Stimulated activated memory B cell treated with anti-CD40 and anti-IgM and Interleukin-4, amounts not matched to agents 10 μg/mL and 1 μg/mL and 100 μg/mL, for 72 hours (primary cell): ENCODE results near the gene PHPT1.
"Not testable (repeated sequence)": the region's sequence is repeated elsewhere in the genome, so short reads cannot be mapped to it uniquely, and the experiment has no call there.

Experiments used
- ATAC-seq: fragments of 150-1000 bp; cut with Tn5 transposase; 2 replicates; pipeline ENCODE4 v1.10.0; 2021
- H3K27ac Mint-ChIP-seq: one replicate; pipeline ENCODE4 v1.8.0; 2022; ENCODE audit warnings: mild to moderate bottlenecking, mixed read lengths
- H3K27me3 Mint-ChIP-seq: one replicate; pipeline ENCODE4 v1.8.0; 2022; ENCODE audit warnings: mixed read lengths
- H3K36me3 Mint-ChIP-seq: one replicate; pipeline ENCODE4 v1.8.0; 2022; ENCODE audit warnings: mixed read lengths
- H3K4me1 Mint-ChIP-seq: one replicate; pipeline ENCODE4 v1.8.0; 2022; ENCODE audit warnings: mixed read lengths
- H3K4me3 Mint-ChIP-seq: one replicate; pipeline ENCODE4 v1.8.0; 2022; ENCODE audit warnings: mild to moderate bottlenecking, moderate library complexity, mixed read lengths
- H3K9me3 Mint-ChIP-seq: one replicate; pipeline ENCODE4 v1.8.0; 2022; ENCODE audit warnings: mixed read lengths

PHPT1 gene

DNA sequence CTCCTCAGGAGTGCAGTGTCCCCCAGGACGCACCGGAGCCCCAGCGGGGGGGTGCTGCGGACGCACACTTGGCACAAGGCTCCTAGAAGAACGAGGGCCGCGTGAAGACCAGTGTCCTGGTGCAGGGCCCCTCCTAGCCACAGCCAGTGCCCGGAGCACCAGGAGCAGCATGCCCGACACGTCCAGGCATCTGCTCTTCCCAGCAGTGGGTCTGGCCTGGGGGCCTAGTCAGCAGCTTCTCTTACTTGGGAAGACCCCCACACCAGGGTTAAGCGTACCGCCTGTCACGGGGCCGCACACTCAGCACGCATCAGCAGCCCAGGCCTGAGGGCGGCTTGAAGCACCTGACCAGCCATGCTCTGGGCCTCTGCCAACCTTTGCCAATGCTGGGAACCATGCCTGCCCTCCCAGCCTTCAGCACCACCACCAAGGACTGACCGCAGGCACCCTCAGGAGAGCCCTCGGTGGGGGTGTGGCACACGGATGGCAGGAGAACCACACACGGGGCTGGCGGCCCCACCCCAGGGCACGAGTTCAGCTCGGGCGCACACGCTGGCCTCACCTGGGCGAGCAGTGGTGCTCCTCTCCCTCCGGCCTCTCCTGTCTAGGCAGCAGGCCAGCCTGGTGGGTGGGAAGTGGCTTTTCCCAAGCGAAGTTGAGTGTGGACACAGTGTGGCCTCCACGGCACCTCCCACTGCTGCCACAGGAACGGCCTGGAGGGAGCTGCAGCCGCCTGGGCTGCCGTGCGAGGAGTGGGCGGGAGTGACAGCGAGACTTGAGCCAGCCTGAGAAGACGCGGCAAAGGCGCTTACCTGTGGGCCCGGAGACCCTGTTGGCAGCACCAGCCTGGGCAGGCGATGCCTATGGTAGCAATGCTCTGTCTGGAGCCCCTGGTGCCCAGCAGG lies 19.0 kb upstream of the PHPT1 start:
- no peaks in the 10 kb centered on the region for H3K4me1 Mint-ChIP-seq
- no peak overlapping the region for H3K27ac Mint-ChIP-seq
- no peaks in the 10 kb centered on the region for H3K9me3 Mint-ChIP-seq
- no peak overlapping the region for H3K4me3 Mint-ChIP-seq
- peaks cover 38% of the 10 kb centered on the region for H3K36me3 Mint-ChIP-seq
- no peak for ATAC-seq
- no peaks in the 10 kb centered on the region for H3K27me3 Mint-ChIP-seq

DNA sequence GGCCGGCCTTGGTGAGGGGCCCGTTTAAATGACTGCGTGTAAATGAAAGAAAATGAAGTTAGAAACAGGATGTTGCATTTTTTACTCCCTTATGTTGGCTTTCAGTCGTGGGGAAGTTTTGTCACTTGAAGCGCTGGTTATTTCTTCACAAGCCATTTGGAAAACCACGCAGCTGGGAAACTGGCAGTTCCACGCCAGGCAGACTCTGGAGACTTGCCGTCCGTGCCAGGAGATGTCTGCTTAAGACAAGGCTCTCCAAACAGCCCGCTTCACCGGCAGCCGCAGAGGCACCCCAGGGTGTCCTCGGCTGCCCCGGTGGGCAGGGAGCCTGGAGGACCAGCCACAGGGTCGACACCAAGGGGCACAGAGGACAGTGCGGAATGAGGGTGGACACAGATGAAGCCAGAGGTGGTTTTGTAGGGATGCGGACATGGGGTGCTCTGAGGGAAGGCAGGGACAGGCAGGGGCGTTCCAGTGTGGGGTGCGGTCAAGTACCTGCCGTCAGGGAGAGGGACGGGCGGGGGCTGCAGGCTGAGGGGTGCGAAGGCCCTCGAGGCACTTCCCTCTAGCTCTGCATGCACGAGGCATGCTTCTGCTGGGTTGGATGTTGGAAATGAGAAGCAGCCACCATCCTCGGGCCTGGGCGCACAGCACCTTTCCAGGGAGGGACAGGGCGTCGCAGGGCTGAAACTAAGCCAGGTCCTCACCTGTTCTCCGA lies 18.0 kb upstream of the PHPT1 start:
- Mint-ChIP-seq H3K4me1 (no peaks in the 10 kb centered on the region), H3K27me3 (no peaks in the 10 kb centered on the region), H3K36me3 (peaks cover 35% of the 10 kb centered on the region), H3K4me3 (no peak overlapping the region), H3K27ac (no peak overlapping the region), H3K9me3 (no peaks in the 10 kb centered on the region)
- no peak for ATAC-seq

DNA sequence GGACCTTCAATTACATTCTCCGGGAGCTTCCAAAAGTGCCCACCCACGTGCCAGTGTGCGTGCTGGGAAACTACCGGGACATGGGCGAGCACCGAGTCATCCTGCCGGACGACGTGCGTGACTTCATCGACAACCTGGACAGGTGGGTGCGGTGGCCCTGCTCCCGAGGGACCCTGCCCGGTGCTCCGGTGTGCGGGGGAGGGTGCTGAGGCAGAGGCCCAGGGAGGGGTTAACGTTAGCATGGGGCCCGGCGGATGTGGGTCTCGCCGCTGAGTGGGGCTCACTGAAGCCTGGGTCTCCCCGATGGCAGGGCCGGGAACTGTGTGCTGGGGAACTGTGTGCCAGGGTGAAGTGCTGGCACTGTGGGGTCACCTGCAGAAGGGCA lies 17.5 kb upstream of the PHPT1 start:
- Mint-ChIP-seq H3K36me3 (peaks cover 32% of the 10 kb centered on the region), H3K27me3 (no peaks in the 10 kb centered on the region), H3K9me3 (no peaks in the 10 kb centered on the region), H3K4me1 (no peaks in the 10 kb centered on the region), H3K4me3 (no peak overlapping the region), H3K27ac (no peak overlapping the region)
- no peak for ATAC-seq

DNA sequence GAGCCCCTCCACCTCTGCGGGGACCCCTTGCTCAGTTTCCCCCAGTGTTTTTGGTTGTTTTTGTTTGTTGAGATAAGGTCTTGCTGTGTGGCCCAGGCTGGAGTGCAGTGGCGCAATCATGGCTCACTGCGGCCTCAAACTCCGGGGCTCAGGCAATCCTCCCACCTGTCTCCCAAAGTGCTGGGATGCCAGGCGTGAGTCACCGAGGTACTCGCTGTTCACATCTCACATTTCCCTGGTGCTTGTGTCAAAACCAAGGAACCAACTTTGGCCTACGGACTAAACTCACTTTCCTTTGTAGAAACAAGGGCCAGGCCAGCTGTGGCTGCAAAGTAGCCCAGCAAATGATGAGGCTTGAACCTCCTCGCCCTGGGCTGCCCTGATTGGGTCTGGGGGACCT lies 16.6 kb upstream of the PHPT1 start:
- Mint-ChIP-seq H3K4me1 (no peaks in the 10 kb centered on the region), H3K36me3 (peaks cover 32% of the 10 kb centered on the region), H3K9me3 (no peaks in the 10 kb centered on the region), H3K4me3 (no peak overlapping the region), H3K27ac (no peak overlapping the region), H3K27me3 (no peaks in the 10 kb centered on the region)
- ATAC-seq: no peak

DNA sequence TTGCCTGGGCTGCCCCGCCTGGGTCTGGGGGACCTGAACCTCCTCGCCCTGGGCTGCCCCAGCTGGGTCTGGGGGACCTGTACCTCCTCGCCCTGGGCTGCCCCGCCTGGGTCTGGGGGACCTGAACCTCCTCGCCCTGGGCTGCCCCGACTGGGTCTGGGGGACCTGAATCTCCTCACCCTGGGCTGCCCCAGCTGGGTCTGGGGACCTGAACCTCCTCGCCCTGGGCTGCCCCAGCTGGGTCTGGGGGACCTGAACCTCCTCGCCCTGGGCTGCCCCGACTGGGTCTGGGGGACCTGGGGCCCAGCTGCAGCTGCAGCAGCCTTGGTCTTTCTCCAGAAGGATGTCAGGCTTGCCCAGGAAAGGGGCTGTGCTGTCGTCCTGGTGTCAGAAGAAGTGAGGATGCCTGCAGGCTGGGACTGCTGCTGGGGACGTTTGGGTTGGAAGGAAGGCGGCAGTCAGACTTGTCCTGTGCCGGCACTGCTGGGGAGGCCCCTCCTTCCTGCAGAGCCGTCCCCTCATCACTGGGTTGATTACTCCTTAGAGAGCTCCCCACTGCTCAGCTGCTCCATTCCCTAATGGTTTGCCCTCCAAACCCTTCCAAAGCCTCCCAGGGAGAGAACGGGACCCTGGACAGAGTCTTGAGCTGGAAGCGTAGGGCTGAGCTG lies 15.7 kb upstream of the PHPT1 start:
- not testable (repeated sequence) for H3K4me3 Mint-ChIP-seq, H3K4me1 Mint-ChIP-seq, H3K27me3 Mint-ChIP-seq, H3K9me3 Mint-ChIP-seq, ATAC-seq, H3K27ac Mint-ChIP-seq
- H3K36me3 Mint-ChIP-seq: peaks cover 32% of the 10 kb centered on the region

DNA sequence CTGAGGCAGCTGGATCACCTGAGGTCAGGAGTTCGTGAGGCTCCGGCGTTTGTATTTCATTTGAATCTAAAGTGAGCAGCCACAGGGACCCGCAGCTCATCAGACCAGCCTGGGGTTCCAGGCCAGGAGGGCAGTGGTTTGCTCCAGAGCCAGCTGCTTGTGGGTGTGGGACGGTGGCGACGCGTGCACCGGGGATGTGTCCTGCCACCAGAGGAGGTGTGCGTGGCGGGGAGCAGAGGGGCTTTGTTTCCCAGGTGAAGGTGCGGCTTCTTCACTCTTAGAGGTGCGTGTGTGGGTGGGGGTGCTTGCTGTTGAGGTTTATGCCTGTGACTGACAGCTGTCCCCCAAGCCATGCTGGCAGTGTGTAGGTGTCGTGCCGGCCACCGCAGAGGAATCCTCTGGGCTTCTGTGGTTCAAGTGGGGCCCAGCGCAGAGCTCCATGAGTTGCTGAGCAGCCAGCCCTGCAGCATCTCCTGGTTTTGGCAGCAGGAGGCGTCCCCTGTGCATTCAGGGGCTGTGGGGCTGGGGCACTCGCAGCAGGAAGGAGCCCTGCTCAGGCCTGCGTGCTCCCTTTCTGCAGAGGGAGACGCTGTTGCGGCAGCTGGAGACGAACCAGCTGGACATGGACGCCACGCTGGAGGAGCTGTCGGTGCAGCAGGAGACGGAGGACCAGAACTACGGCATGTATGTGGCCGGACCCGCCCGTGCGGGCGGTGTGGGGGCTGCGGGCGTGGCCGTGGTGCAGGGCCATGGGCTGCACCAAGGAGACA lies 13.9 kb upstream of the PHPT1 start:
- Mint-ChIP-seq H3K27ac (no peak overlapping the region), H3K4me1 (no peaks in the 10 kb centered on the region), H3K9me3 (no peaks in the 10 kb centered on the region), H3K36me3 (peaks cover 24% of the 10 kb centered on the region), H3K27me3 (no peaks in the 10 kb centered on the region), H3K4me3 (no peak overlapping the region)
- ATAC-seq: no peak

DNA sequence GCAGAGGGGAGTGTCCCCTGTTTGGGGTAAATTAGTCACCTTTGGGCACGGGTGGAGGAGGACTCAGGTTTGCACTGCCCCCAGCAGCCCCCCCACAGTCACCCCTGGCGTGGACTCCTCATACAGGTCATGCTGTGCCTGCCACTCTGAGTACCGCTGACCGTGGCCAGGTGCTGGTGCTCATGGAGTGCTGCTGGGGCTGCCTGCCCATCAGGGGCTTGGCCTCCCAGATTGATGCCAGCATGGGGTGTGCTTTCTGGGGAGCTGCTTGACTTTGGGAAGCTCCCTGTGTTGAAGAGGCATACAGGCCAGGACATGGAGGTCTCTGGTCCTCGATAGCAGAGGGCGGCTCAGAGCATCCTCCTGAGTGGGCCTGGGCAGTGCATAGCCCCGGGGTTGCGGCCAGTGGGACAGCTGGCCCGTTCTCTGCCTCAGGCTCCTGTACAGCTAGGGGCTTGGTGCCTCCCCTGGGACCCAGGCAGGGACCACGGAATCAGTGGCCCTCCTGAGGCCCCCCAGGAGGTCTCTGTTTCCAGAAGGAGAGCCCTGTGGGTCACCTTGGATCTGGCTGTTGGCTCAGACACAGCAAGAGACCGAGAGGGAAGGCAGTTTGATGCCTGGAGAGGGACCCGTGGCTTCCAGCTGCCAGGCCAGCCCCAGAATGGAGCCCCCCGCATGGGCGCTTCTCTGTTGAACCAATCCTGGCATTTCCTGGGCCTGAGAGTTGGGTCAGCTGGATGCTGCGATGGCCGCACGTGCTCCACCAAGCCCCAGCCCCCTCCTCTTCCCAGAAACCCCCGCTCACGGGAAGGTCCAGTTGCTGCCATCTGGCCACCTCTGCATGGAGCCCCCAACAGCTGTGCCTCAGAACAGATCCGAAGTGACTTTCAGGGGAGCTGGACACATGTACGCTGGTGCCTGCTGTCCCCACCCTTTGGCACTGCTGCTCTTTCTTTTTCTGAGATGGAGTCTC lies 13.0 kb upstream of the PHPT1 start:
- Mint-ChIP-seq H3K4me3 (no peak overlapping the region), H3K36me3 (peaks cover 20% of the 10 kb centered on the region), H3K4me1 (no peaks in the 10 kb centered on the region), H3K27ac (no peak overlapping the region), H3K27me3 (no peaks in the 10 kb centered on the region), H3K9me3 (no peaks in the 10 kb centered on the region)
- no peak for ATAC-seq

DNA sequence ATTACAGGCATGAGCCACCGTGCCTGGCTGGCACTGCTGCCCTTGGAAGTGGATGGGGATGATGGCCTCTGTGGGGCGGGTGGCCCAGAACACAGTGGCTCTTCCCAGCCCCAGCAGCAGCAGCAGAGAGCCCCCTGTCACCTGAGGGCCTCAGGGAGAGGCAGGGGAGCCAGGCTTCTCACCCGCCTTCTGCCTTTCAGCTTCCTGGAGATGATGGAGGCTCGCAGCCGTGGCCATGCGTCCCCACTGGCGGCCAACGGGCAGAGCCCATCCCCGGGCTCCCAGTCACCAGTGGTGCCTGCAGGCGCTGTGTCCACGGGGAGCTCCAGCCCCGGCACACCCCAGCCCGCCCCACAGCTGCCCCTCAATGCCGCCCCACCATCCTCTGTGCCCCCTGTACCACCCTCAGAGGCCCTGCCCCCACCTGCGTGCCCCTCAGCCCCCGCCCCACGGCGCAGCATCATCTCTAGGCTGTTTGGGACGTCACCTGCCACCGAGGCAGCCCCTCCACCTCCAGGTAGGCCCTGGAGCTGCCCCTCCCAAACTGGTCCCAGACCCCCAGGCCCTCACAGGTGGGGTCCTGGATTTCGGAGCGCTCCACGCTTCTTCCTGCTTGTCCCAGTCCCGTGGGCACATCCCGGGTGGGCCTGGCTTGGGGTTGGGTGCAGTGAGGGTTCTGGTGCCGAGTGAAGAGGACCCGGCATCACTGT lies 11.9 kb upstream of the PHPT1 start:
- Mint-ChIP-seq H3K4me1 (peaks cover 5% of the 10 kb centered on the region), H3K9me3 (no peaks in the 10 kb centered on the region), H3K27me3 (no peaks in the 10 kb centered on the region), H3K4me3 (no peak overlapping the region), H3K36me3 (peaks cover 10% of the 10 kb centered on the region), H3K27ac (no peak overlapping the region)
- no peak for ATAC-seq

DNA sequence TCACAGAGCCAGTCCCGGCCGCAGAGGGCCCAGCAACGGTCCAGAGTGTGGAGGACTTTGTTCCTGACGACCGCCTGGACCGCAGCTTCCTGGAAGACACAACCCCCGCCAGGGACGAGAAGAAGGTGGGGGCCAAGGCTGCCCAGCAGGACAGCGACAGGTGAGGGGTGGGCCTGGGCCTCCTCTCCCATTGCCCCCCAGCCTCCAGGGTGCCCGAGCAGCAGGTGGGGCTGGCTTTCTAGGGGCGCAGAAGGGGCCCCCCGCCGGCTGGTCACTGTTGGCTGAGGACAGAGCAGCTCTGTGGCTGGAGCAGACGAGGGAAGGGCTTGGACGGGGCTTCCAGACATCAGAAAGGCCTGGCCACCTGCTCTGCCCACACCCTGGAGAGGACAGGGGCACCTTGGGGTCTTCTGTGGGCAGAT lies 11.3 kb upstream of the PHPT1 start:
- not testable (repeated sequence) for H3K27ac Mint-ChIP-seq, H3K27me3 Mint-ChIP-seq, H3K9me3 Mint-ChIP-seq, H3K4me1 Mint-ChIP-seq, H3K36me3 Mint-ChIP-seq, ATAC-seq, H3K4me3 Mint-ChIP-seq

DNA sequence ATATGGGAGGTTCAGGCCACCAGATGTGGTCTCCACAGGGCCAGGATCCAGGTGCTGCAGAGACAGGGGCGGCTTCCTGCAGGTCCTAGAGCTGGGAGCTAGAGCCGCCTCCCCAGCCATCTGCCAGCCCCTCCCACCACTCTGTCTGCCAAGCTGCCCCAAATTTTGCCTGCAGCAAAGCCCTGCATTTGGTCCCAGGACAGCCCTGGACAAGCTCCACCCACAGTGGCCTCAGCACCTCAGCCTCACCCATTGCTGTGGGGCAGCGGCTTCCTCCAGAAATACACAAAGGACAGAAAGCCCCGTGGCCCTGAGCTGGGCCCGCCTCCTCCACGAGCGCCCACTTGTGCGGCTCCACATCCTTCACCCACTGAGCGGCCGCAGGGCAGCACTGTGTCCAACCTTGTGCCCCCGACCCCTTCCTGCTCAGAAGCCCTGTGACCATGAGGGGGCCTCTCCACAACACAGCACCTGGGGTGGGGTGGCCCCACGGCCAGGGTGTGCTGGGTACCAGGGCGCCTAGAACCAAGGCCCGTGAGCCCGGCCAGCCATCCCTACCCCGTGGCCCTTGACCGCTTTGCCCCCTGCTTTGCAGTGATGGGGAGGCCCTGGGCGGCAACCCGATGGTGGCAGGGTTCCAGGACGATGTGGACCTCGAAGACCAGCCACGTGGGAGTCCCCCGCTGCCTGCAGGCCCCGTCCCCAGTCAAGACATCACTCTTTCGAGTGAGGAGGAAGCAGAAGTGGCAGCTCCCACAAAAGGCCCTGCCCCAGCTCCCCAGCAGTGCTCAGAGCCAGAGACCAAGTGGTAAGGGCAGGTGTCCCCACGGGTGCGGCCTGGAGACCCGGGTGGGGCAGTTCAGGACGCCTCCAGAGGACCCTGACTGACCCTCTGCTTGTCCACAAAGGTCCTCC lies 10.6 kb upstream of the PHPT1 start:
- no peak overlapping the region for H3K4me3 Mint-ChIP-seq
- no peaks in the 10 kb centered on the region for H3K27me3 Mint-ChIP-seq
- peaks cover 7% of the 10 kb centered on the region for H3K36me3 Mint-ChIP-seq
- no peak overlapping the region for H3K27ac Mint-ChIP-seq
- no peaks in the 10 kb centered on the region for H3K9me3 Mint-ChIP-seq
- no peak for ATAC-seq
- H3K4me1 Mint-ChIP-seq: peaks cover 13% of the 10 kb centered on the region

DNA sequence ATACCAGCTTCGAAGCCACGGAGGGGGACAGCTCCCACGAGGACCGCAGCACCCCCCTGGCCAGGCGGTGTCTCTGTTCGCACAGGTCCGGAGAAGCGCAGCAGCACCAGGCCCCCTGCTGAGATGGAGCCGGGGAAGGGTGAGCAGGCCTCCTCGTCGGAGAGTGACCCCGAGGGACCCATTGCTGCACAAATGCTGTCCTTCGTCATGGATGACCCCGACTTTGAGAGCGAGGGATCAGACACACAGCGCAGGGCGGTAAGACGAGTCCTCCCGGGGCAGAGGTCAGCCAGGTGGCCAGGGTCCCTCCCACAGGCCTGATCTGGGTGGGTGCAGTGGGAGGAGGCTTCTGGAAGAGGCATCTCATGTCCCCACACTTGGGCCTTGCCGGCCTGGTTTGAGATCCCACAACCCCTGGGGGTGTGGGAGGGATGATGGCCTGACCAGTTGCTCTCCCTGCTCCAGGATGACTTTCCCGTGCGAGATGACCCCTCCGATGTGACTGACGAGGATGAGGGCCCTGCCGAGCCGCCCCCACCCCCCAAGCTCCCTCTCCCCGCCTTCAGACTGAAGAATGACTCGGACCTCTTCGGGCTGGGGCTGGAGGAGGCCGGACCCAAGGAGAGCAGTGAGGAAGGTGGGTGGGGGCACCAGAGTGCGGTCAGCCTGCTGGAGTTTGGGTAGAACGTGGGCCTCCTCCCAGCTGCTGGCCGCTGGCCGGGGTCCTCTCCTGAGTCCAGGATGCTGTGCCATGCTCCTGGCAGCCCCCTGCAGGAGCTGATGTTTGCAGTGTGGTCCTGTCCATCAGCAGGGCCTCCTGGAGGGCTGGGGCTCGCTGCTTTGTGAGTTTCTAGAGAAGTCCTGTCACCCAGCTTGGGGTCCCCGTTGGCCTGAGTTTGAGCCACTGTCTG lies 9.7 kb upstream of the PHPT1 start:
- ATAC-seq: no peak
- Mint-ChIP-seq H3K36me3 (peaks cover 7% of the 10 kb centered on the region), H3K27ac (no peak overlapping the region), H3K27me3 (no peaks in the 10 kb centered on the region), H3K9me3 (no peaks in the 10 kb centered on the region), H3K4me1 (peaks cover 16% of the 10 kb centered on the region), H3K4me3 (no peak overlapping the region)
